DND-41 (cell line): Measurements from ENCODE around the gene ARL16.

Experiments used
- CTCF ChIP-seq: IDR thresholded peaks from 2 replicates; pipeline ENCODE4 v1.5.1; 2012; ENCODE audit warnings: borderline replicate concordance, low read length, moderate library complexity, mild to moderate bottlenecking; ENCODE audit not compliant: poor library complexity, severe bottlenecking; ENCODE audit errors: extremely low read depth
- EZH2 ChIP-seq: IDR thresholded peaks from 3 replicates; pipeline ENCODE4 v1.6.1; 2012; ENCODE audit warnings: borderline replicate concordance, low read depth, mild to moderate bottlenecking, moderate library complexity, low read length, inconsistent platforms; ENCODE audit not compliant: severe bottlenecking

- TF ChIP-seq CTCF (no peak), EZH2 (no peak)
Measured at GRCh38 chr17:81666342-81667191, 17.0 kb downstream of the ARL16 start, which contains the start of the genes CCDC137 and OXLD1.
